ENCODE measurements around the gene LCN12.
"Not testable (repeated sequence)": the region's sequence is repeated elsewhere in the genome, so short reads cannot be mapped to it uniquely, and the experiment has no call there.

Gene LCN12

GRCh38 chr9:137004285-137004684, 52.2 kb downstream of the LCN12 start:
- not testable (repeated sequence) for H3K4me3 ChIP-seq (ENCODE audit: low read depth, low read length)
- TF ChIP-seq CTCF (IDR thresholded peaks at IDR 0.05; ENCODE audit: low read depth, low read length), result peak; percentile 33; the same call in 1 of the 2 replicates
